ENCODE results near the gene CCDC144A.
"Not testable (repeated sequence)": the region's sequence is repeated elsewhere in the genome, so short reads cannot be mapped to it uniquely, and the experiment has no call there.

DNA sequence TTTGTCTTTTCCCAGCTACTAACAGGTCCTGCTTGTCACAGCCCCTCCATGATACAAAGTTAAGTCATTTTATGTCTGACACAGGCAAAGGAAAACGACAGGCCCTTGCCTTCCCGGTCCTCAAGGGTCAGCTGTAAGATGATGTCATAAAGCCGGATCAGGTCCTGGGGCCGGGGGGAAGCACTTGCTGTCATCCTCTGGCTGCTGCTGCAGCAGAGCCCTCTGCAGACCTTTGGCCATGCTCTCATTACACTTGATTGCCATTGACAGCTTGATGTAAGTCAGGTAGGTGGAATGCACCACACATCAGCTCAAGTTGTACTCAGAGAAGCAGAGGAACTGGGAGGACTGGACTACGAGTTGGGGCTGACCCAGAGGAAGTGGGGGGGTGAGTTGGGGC lies 97.8 kb downstream of the CCDC144A start:
- TF ChIP-seq, protein P1, sequence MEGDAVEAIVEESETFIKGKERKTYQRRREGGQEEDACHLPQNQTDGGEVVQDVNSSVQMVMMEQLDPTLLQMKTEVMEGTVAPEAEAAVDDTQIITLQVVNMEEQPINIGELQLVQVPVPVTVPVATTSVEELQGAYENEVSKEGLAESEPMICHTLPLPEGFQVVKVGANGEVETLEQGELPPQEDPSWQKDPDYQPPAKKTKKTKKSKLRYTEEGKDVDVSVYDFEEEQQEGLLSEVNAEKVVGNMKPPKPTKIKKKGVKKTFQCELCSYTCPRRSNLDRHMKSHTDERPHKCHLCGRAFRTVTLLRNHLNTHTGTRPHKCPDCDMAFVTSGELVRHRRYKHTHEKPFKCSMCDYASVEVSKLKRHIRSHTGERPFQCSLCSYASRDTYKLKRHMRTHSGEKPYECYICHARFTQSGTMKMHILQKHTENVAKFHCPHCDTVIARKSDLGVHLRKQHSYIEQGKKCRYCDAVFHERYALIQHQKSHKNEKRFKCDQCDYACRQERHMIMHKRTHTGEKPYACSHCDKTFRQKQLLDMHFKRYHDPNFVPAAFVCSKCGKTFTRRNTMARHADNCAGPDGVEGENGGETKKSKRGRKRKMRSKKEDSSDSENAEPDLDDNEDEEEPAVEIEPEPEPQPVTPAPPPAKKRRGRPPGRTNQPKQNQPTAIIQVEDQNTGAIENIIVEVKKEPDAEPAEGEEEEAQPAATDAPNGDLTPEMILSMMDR (IDR thresholded peaks at IDR 0.05): not testable (repeated sequence)
- TF ChIP-seq POLR2A (IDR thresholded peaks at IDR 0.05; ENCODE audit: low read depth): not testable (repeated sequence)
